Naive thymus-derived CD8-positive, alpha-beta T cell (primary cell): Measurements from ENCODE around the gene PIP5K1B. TPM values are rescaled to one million over a fixed set of nuclear protein-coding genes. Genes with fewer than 3 reads are reported as not detected.

Source experiments
- ATAC-seq, 2 donors: fragments of 150-1000 bp; cut with Tn5 transposase in 1 of 2; sonication (Bioruptor Pico), chemical (Tn5 transposase) in 1 of 2; 1 replicate in 1 of 2; 2 replicates in 1 of 2; pipeline ENCODE4 v1.10.0; 2021; ENCODE audit warnings: mild to moderate bottlenecking in 2 of 2, moderate library complexity in 2 of 2
- POLR2A ChIA-PET: fragments of 350-600 bp; sonication (Branson Sonifier 250); formaldehyde crosslinking; loops from one replicate; lab custom pipeline; 2021; ENCODE audit warnings: antibody characterized with exemption; lab: Charles Lee
- DNase-seq, 10 donors: peaks; one replicate each; pipeline versions ENCODE4 v3.0.0 to v3.0.0-alpha.2; 2020 to 2022
- H3K27ac Mint-ChIP-seq, 10 donors: one replicate each; pipeline ENCODE4 v1.8.0; 2020 to 2022; ENCODE audit warnings: mild to moderate bottlenecking in 10 of 10, mixed read lengths in 10 of 10, moderate library complexity in 4 of 10, inconsistent platforms in 1 of 10
- H3K27me3 Mint-ChIP-seq, 5 donors: one replicate each; pipeline ENCODE4 v1.8.0; 2021 to 2022; ENCODE audit warnings: mixed read lengths in 5 of 5
- H3K36me3 Mint-ChIP-seq, 3 donors: one replicate each; pipeline ENCODE4 v1.8.0; 2020 to 2022; ENCODE audit warnings: mixed read lengths in 3 of 3, mild to moderate bottlenecking in 2 of 3, inconsistent platforms in 1 of 3
- H3K4me1 Mint-ChIP-seq, 4 donors: one replicate each; pipeline ENCODE4 v1.8.0; 2021 to 2022; ENCODE audit warnings: mixed read lengths in 4 of 4
- H3K4me3 Mint-ChIP-seq, 10 donors: one replicate each; pipeline ENCODE4 v1.8.0; 2020 to 2022; ENCODE audit warnings: mild to moderate bottlenecking in 10 of 10, mixed read lengths in 10 of 10, moderate library complexity in 6 of 10, inconsistent platforms in 1 of 10
- H3K9me3 Mint-ChIP-seq, 9 donors: one replicate each; pipeline ENCODE4 v1.8.0; 2020 to 2022; ENCODE audit warnings: mixed read lengths in 9 of 9, mild to moderate bottlenecking in 3 of 9, inconsistent platforms in 1 of 9, moderate library complexity in 1 of 9
- polyA plus RNA-seq, 3 donors: library from polyadenylated mRNA; unstranded; fragments of 300-500 nt; fragmentation: Illumina TruSeq; gene quantifications; one replicate each; pipeline ENCODE4 v1.2.3, GENCODE V29; 2021
- total RNA-seq, 8 experiments: library from RNA in 2 of 8; stranded (reverse) in 2 of 8; gene quantifications; one replicate each; pipeline ENCODE4 v1.2.3 and lab custom pipeline; 2021 to 2026

Gene PIP5K1B
- total and polyA plus RNA-seq, 5 experiments from 2014 or later = 0.18 to 1.2 (median 0.47) TPM; not detected in 2

DNA sequence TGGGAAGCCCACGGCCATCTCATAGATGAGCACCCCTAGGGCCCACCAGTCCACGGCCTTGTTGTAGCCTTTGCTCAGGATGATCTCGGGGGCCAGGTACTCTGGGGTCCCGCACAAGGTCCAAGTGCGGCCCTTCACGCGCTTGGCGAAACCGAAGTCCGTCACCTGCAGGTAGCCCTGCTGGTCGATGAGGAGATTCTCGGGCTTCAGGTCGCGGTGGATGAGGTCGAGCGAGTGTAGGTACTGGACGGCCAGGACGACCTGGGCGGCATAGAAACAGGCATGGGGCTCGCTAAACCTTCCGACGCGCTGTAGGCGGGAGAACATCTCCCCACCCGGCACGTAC is 308.3 kb downstream of the PIP5K1B start:
- DNase-seq (no peak), ATAC-seq (no peak)
- peak overlapping the region in 3 of 10 donors; percentile 15 to 55 (median 42) for H3K4me3 Mint-ChIP-seq
- H3K27me3 Mint-ChIP-seq = peaks cover 6 to 26% (median 10%) of the 10 kb centered on the region in 5 donors
- peaks cover 7 to 14% (median 12%) of the 10 kb centered on the region in 4 donors for H3K4me1 Mint-ChIP-seq
- H3K27ac Mint-ChIP-seq = no peak overlapping the region
- no peaks in the 10 kb centered on the region for H3K9me3 Mint-ChIP-seq
- H3K36me3 Mint-ChIP-seq = peaks cover 0 to 1% (median 0%) of the 10 kb centered on the region in 3 donors
- POLR2A ChIA-PET = no interaction called here

DNA sequence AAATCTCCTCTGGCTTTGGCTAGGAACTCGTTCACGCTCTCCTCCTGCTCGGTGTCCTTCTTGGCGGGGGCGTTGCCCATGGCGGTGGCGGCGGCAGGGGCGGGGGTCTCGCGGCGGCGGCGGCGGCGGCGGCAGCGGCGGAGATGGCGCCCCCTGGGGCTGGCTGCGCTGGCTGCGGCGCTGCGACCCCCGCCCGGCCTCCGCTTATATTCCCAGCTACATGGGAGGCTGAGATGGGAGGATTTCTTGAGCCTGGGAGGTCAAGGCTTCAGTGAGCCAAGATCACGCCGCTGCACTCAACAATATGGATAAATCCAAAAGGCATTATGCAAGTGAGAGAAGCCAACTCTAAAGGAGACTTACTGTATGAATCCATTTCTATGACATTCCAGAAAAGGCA is 309.0 kb downstream of the PIP5K1B start, which contains the start of gene PRKACG:
Gene PRKACG, minus strand, starts transcription at position 101 of the 400 bp plus-strand sequence. Its CDS starts 21 bp downstream, at position 80.
- H3K27ac Mint-ChIP-seq = peak within 1 kb of the TSS in 1 of 10 donors; percentile 31

DNA sequence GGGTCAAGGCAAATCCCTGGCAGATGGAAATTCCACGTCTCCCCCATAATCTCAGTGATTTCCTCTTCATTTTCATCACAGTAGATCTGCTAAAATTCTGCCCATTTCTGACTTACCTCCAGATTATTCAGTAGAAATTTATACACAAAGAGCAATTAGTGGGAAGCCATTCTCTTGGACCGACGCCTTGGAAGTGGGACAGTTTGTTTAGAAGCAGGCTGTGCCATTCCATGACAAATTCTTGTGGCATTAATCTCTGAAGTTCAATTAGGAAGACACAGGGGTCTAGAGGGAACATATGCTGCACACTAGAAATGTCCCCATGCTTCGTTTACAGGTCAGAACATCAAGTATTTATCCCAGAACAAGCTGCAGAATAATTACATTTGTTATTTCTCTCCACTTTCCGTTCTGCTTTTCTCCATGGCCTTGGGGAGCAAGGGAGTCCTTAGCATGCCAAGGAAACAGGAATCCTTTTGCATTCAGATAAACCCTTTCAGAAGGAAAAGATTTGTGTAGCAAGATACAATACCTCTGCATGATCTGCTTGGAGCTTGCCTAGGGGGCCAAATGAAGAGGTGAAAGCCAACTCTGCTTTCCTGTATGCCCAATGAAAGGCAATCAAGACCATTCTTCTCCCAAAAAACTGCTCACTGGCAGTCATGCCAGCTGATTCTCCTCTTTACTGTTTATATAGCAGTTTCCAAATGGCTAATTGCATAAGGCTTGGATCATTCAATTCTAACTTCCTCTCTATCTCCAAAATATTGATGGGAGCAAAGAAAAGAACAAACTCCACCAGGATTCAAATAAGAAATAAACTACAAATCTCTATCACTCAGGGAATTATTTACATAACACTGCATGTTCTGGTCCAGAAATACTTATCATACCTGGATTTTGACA is 311.4 kb downstream of the PIP5K1B start:
- POLR2A ChIA-PET = no interaction called here
- DNase-seq (no peak), ATAC-seq (no peak)
- Mint-ChIP-seq H3K36me3 (peaks cover 0 to under 1% (median 0%) of the 10 kb centered on the region in 3 donors), H3K4me1 (peaks cover 24 to 45% (median 37%) of the 10 kb centered on the region in 4 donors), H3K27ac (peak overlapping the region in 1 of 10 donors; percentile 57), H3K4me3 (no peak overlapping the region), H3K27me3 (peaks cover 4 to 20% (median 7%) of the 10 kb centered on the region in 5 donors), H3K9me3 (no peaks in the 10 kb centered on the region)

More for the DNA sequence above, 309.0 kb downstream of the PIP5K1B start, which contains the start of gene PRKACG:
- ATAC-seq (no peak), DNase-seq (no peak)
- POLR2A ChIA-PET = no interaction called here
- Mint-ChIP-seq H3K36me3 (peaks cover 0 to 1% (median 0%) of the 10 kb centered on the region in 3 donors), H3K4me3 (peak within 1 kb of the TSS in 7 of 10 donors; percentile 0 to 68 (median 42)), H3K9me3 (no peaks in the 10 kb centered on the region), H3K4me1 (peaks cover 10 to 21% (median 19%) of the 10 kb centered on the region in 4 donors), H3K27me3 (peaks cover 6 to 26% (median 10%) of the 10 kb centered on the region in 5 donors)

GRCh38 chr9:69018737-69019136 is 313.7 kb downstream of the PIP5K1B start:
- no peak for DNase-seq
- Mint-ChIP-seq H3K36me3 (no peaks in the 10 kb centered on the region), H3K4me3 (peak overlapping the region in 2 of 10 donors; percentile 8 to 24), H3K27ac (peak overlapping the region in 2 of 10 donors; percentile 3 to 27), H3K9me3 (no peaks in the 10 kb centered on the region), H3K4me1 (peaks cover 22 to 38% (median 28%) of the 10 kb centered on the region in 4 donors), H3K27me3 (peaks cover 0 to 10% (median 0%) of the 10 kb centered on the region in 5 donors)
- POLR2A ChIA-PET = interaction anchor here (1.5 to 3.1 kb wide), 2 partner anchors 17 to 239 kb away, joined by 4 to 23 read pairs; partner anchors contain the start of gene FXN
- no peak for ATAC-seq

DNA sequence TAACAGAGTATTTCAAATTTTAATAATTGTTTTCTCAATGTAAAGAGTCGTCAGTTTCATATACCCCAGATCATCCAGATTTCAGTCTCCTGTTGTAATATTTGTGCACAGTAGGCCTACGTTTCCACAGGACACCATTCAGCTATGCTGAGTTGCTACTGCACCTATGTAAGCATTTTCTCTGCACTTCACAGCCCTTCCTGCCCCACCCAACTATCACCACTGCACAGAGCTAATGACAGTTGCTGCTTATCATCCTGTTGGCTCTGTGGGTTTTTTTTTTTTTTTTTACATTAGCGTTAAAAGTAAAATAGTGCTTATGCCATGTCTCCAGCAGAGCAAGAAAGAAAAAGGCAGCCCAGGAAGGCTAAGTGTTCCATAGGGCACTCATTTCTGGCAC is 314.8 kb downstream of the PIP5K1B start:
- Mint-ChIP-seq H3K27me3 (peaks cover 0 to 10% (median 0%) of the 10 kb centered on the region in 5 donors), H3K27ac (peak overlapping the region in 7 of 10 donors; percentile 38 to 82 (median 74)), H3K4me3 (peak overlapping the region in 9 of 10 donors; percentile 36 to 72 (median 59)), H3K4me1 (peaks cover 26 to 46% (median 31%) of the 10 kb centered on the region in 4 donors), H3K9me3 (no peaks in the 10 kb centered on the region), H3K36me3 (no peaks in the 10 kb centered on the region)
- peak in 7 of 10 donors; percentile 19 to 76 (median 53) for DNase-seq
- peak; percentile 99 to 100 for ATAC-seq
- POLR2A ChIA-PET = interaction anchor here (0.7 to 3.1 kb wide), 6 partner anchors 9 to 240 kb away, joined by 3 to 23 read pairs (median 4); partner anchors contain the start of gene FXN

- DNase-seq (no peak), ATAC-seq (no peak)
- H3K9me3 Mint-ChIP-seq = no peaks in the 10 kb centered on the region
- peaks cover 0 to 10% (median 0%) of the 10 kb centered on the region in 5 donors for H3K27me3 Mint-ChIP-seq
- peak overlapping the region in 7 of 10 donors; percentile 36 to 72 (median 51) for H3K4me3 Mint-ChIP-seq
- peaks cover 26 to 46% (median 31%) of the 10 kb centered on the region in 4 donors for H3K4me1 Mint-ChIP-seq
- no peaks in the 10 kb centered on the region for H3K36me3 Mint-ChIP-seq
- POLR2A ChIA-PET = interaction anchor here (1.4 to 3.1 kb wide), 5 partner anchors 8 to 241 kb away, joined by 4 to 23 read pairs (median 5); partner anchors contain the start of gene FXN
- H3K27ac Mint-ChIP-seq = peak overlapping the region in 7 of 10 donors; percentile 9 to 79 (median 69)
Measured at GRCh38 chr9:69020301-69021145, 315.5 kb downstream of the PIP5K1B start.

GRCh38 chr9:69023650-69024049 is 318.6 kb downstream of the PIP5K1B start:
- POLR2A ChIA-PET = no interaction called here

DNA sequence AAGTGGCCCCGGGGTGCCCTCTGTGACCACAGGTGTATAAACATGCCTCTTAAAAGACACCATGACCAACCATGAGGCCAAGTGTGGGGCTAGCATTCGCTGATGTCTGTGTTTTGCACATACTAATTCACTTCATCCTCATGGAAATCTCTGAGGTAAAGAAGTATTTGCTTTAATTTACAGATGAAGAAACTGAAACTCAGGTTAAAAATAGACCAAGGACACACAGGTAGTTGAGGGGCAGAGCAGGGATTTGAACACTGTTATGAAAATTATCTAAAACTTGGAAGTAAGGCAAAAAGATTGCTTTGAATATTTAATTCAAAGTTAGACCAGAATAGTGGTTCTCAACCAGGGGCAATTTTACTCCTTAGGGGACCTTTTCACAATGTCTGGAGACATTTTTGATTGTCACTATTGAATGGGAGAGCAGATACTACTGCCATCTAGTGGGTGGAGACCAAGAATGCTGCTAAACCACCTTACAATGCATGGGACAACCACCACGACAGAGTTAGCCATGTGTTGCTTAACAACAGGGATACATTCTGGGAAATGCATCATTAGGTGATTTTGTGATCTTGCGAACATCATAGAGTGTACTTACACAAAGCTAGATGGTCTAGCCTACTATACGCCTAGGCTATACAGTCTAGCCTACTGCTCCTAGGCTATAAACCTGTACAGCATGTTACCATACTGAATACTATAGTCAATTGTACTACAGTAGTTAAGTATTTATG is 322.5 kb downstream of the PIP5K1B start:
- peak in 9 of 10 donors; percentile 8 to 68 (median 46) for DNase-seq
- peak; percentile 61 to 69 for ATAC-seq
- Mint-ChIP-seq H3K27me3 (peaks cover 0 to 10% (median 0%) of the 10 kb centered on the region in 5 donors), H3K36me3 (no peaks in the 10 kb centered on the region), H3K27ac (peak overlapping the region in 5 of 10 donors; percentile 3 to 64 (median 30)), H3K4me3 (peak overlapping the region in 6 of 10 donors; percentile 0 to 40 (median 27)), H3K9me3 (peaks cover 0 to 6% (median 0%) of the 10 kb centered on the region in 9 donors), H3K4me1 (peaks cover 23 to 59% (median 45%) of the 10 kb centered on the region in 4 donors)
- POLR2A ChIA-PET = interaction anchor here (1.3 to 1.4 kb wide), 2 partner anchors 8 kb away, joined by 4 to 12 read pairs; partner anchors contain the start of gene FXN

More at GRCh38 chr9:69023650-69024049, 318.6 kb downstream of the PIP5K1B start:
- Mint-ChIP-seq H3K36me3 (no peaks in the 10 kb centered on the region), H3K9me3 (no peaks in the 10 kb centered on the region), H3K27ac (peak overlapping the region in 2 of 10 donors; percentile 1 to 31), H3K4me1 (peaks cover 24 to 61% (median 41%) of the 10 kb centered on the region in 4 donors), H3K4me3 (no peak overlapping the region), H3K27me3 (peaks cover 0 to 10% (median 0%) of the 10 kb centered on the region in 5 donors)
- ATAC-seq = no peak
- DNase-seq = no peak

- peak overlapping the region in 9 of 10 donors; percentile 53 to 87 (median 72) for H3K27ac Mint-ChIP-seq
- H3K9me3 Mint-ChIP-seq = peaks cover 0 to 6% (median 0%) of the 10 kb centered on the region in 9 donors
- DNase-seq (peak in 8 of 10 donors; percentile 29 to 78 (median 60)), ATAC-seq (peak; percentile 86 to 92)
- H3K36me3 Mint-ChIP-seq = no peaks in the 10 kb centered on the region
- H3K4me3 Mint-ChIP-seq = peak overlapping the region; percentile 17 to 79 (median 56)
- no peaks in the 10 kb centered on the region for H3K27me3 Mint-ChIP-seq
- peaks cover 20 to 56% (median 45%) of the 10 kb centered on the region in 4 donors for H3K4me1 Mint-ChIP-seq
- POLR2A ChIA-PET = interaction anchor here (0.7 to 1.3 kb wide), 3 partner anchors 9 to 256 kb away, joined by 3 to 12 read pairs (median 5); a partner anchor contains a TSS
Measured at GRCh38 chr9:69028754-69029153, 323.7 kb downstream of the PIP5K1B start.

- peak overlapping the region in 6 of 10 donors; percentile 3 to 81 (median 39) for H3K27ac Mint-ChIP-seq
- POLR2A ChIA-PET = interaction anchor here (0.7 kb wide), 1 partner anchor 257 kb away, joined by 3 read pairs; no protein-coding TSS in a partner anchor
- H3K4me1 Mint-ChIP-seq = peaks cover 19 to 54% (median 42%) of the 10 kb centered on the region in 4 donors
- H3K4me3 Mint-ChIP-seq = peak overlapping the region in 8 of 10 donors; percentile 5 to 61 (median 31)
- no peaks in the 10 kb centered on the region for H3K27me3 Mint-ChIP-seq
- H3K9me3 Mint-ChIP-seq = peaks cover 0 to 6% (median 0%) of the 10 kb centered on the region in 9 donors
- DNase-seq (no peak), ATAC-seq (no peak)
- no peaks in the 10 kb centered on the region for H3K36me3 Mint-ChIP-seq
Measured at GRCh38 chr9:69029535-69029934, 324.5 kb downstream of the PIP5K1B start.
